GM19099 (cell line): ENCODE results near the gene TEX47.

Experiments used
- POLR2A ChIP-seq: IDR thresholded peaks from 3 replicates; pipeline ENCODE4 v1.6.1; 2011; ENCODE audit warnings: low read depth; ENCODE audit not compliant: insufficient read length; ENCODE audit errors: extremely low read depth

Gene TEX47

GRCh38 chr7:88760136-88760515 lies 35.4 kb downstream of the TEX47 start:
- TF ChIP-seq POLR2A: no peak

DNA sequence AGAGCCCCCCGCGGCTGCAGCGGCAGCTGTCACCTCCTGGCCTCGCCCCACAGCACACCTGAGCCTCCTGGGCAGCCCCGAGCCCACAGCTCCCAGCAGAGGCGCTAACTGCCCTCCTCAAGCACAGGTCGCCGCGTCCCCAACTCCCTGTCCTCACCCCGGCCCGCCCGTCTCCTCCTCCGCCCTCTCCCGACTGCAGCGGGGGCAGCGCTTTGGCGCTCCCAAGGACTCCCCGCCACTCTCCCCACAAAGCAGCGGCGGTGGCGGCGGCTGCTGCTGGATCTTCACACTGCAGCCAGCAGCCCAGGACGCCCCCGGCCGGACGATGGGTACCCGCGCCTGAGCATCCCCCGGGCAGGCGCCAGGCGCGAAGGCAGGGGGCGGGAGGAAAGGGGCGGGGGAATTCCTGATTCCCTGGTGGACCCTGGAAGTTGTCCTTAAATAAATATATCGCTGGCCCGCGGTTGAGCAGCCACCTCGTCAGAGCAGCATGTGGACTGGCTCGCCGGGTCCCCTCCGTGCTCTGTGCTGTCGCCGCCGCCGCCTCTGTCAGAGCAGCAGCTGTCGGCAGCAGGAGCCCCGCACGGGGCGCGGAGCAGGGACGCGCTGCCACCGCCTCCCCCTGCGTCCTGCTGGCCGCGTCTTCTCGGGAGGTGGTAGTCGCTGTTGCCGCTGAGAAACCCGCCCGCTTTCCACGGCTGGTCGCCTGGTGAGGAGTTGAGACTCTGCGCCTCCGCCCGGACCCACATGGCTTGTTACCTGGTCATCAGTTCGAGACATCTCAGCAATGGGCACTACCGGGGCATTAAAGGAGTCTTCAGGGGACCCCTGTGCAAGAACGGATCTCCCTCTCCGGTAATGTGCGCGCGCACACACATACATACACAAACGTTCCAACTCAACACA lies 36.1 kb downstream of the TEX47 start, which contains the start of gene ZNF804B:
Gene ZNF804B, plus strand, starts transcription at position 471 of the 906 bp plus-strand sequence. Its CDS starts 277 bp downstream, at position 748.
- no peak for TF ChIP-seq POLR2A

GRCh38 chr7:88758381-88759229 lies 36.9 kb downstream of the TEX47 start:
- TF ChIP-seq POLR2A: no peak

DNA sequence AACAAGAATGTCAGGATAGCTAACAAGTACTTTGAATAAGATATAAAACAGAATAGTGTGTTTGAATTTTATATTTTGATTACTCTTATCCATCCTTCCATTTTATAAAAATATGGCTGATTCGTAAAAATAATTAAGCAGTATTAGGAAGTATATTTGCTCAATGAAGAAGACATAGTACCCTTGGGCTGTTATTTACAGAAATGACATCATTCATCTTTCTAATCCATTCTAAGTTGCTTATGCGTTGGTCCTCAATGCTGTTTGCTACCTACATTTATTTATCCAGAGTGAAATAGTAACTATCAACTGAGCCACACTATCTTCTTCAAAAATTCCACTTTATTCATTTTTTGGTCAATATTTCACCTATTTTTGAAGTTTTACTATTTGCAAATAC lies 38.2 kb downstream of the TEX47 start:
- TF ChIP-seq POLR2A: no peak

GRCh38 chr7:88756802-88757201 lies 38.7 kb downstream of the TEX47 start:
- TF ChIP-seq POLR2A: no peak

DNA sequence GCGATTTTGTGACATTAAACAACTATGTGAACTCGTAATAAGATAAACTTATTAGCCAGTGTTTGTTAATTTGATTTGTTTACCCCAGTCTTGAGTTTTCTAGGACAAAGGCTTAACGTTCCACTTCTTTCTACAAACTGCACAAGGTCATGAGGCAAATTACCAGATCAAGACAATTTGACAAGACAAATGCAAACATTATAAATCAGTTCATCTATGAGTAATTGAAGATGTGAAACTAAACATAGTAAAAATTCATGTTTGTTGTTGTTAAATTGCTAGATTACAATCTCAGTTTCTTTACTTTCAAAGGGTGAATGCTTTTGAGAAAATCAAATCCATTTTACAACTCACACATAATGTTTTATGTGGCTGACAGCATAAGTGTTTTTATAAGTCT lies 49.4 kb downstream of the TEX47 start:
- no peak for TF ChIP-seq POLR2A
